PC-9 (cell line): Measurements from ENCODE around the gene LGALS12. TPM values are rescaled to one million over a fixed set of nuclear protein-coding genes. Genes with fewer than 3 reads are reported as not detected.

ENCODE experiments used
- BruUV-seq: library from RNA; stranded (reverse); fragments of 400-500 nt; replicated peaks from 2 replicates; lab custom pipeline; 2021; lab: Mats Ljungman, UMichigan
- CTCF ChIA-PET: fragments of 300-600 bp; sonication (Branson Sonifier 250); formaldehyde crosslinking; loops from one replicate; lab custom pipeline; 2022; ENCODE audit warnings: antibody characterized with exemption; lab: Charles Lee
- POLR2A ChIA-PET: fragments of 300-600 bp; sonication (Branson Sonifier 250); formaldehyde crosslinking; loops from one replicate; lab custom pipeline; 2022; ENCODE audit warnings: antibody characterized with exemption; ENCODE audit not compliant: unreplicated experiment; lab: Charles Lee
- DNase-seq, 2 experiments: peaks; one replicate each; pipeline versions ENCODE4 v3.0.0 to v3.0.0-alpha.2; 2015 to 2022; ENCODE audit warnings: mixed read lengths in 1 of 2
- H2AFZ ChIP-seq: fragments of 200-600 bp; sonication (generic); 2 replicates; pipeline ENCODE4 v1.8.1; 2017; ENCODE audit warnings: antibody characterized with exemption
- H3F3A ChIP-seq: fragments of 200-600 bp; sonication (generic); 2 replicates; pipeline ENCODE4 v1.8.1; 2017; ENCODE audit warnings: antibody characterized with exemption, mild to moderate bottlenecking, low read depth; ENCODE audit not compliant: insufficient read depth
- H3K27ac ChIP-seq: fragments of 200-600 bp; sonication (generic); 2 replicates; pipeline ENCODE4 v1.6.1; 2016; ENCODE audit warnings: mixed run types
- H3K27me3 ChIP-seq: fragments of 200-600 bp; sonication (generic); 2 replicates; pipeline ENCODE4 v1.6.1; 2016; ENCODE audit warnings: low read depth, mixed run types; ENCODE audit not compliant: insufficient read depth
- H3K36me3 ChIP-seq: fragments of 200-600 bp; sonication (generic); 2 replicates; pipeline ENCODE4 v1.6.1; 2016; ENCODE audit warnings: low read depth, mixed run types
- H3K4me1 ChIP-seq: fragments of 200-600 bp; sonication (generic); replicated peaks from 2 replicates; pipeline ENCODE4 v1.6.1; 2016; ENCODE audit warnings: mixed run types; ENCODE audit not compliant: insufficient read depth
- H3K4me2 ChIP-seq: fragments of 200-600 bp; sonication (generic); 2 replicates; pipeline ENCODE4 v1.6.1; 2017; ENCODE audit warnings: mixed run types
- H3K4me3 ChIP-seq: fragments of 200-600 bp; sonication (generic); 2 replicates; pipeline ENCODE4 v1.6.1; 2016; ENCODE audit warnings: mixed run types
- H3K79me2 ChIP-seq: fragments of 200-600 bp; sonication (generic); 2 replicates; pipeline ENCODE4 v1.6.1; 2017; ENCODE audit warnings: low read depth, mixed run types
- H3K9me2 ChIP-seq: fragments of 200-600 bp; sonication (generic); 2 replicates; pipeline ENCODE4 v1.8.1; 2017; ENCODE audit warnings: mild to moderate bottlenecking; ENCODE audit not compliant: insufficient read depth
- H3K9me3 ChIP-seq: fragments of 200-600 bp; sonication (generic); 2 replicates; pipeline ENCODE4 v1.8.1; 2016; ENCODE audit warnings: low read depth; ENCODE audit not compliant: insufficient read depth
- H4K20me1 ChIP-seq: fragments of 200-600 bp; sonication (generic); 2 replicates; pipeline ENCODE4 v1.8.1; 2017; ENCODE audit not compliant: insufficient read depth
- EZH2 ChIP-seq: fragments of 200-600 bp; sonication (generic); IDR thresholded peaks from 2 replicates; pipeline ENCODE4 v1.8.0; 2017; ENCODE audit warnings: antibody characterized with exemption, low read depth
- intact Hi-C: fragments of 100-400 bp; cut with micrococcal nuclease; formaldehyde crosslinking; loops from one replicate; pipeline ENCODE4 v1.10.0; 2022; ENCODE audit not compliant: unreplicated experiment
- total RNA-seq: library from RNA; stranded (reverse); gene quantifications from 2 replicates; pipeline ENCODE4 v1.2.3, GENCODE V29; 2021
- TF ChIP-seq, protein P1 (sequence below): fragments of 200-600 bp; sonication (generic); conservative IDR thresholded peaks from 2 replicates; pipeline ENCODE4 v1.6.1; 2017; ENCODE audit warnings: mixed run types, antibody characterized with exemption, mild to moderate bottlenecking, moderate library complexity

Gene LGALS12
- total RNA-seq, 1 experiment from 2014 or later = not detected

- Histone ChIP-seq H3K9me3 (peaks cover 14% of the 10 kb centered on the region), H3K79me2 (no peaks in the 10 kb centered on the region), H3K27ac (no peak overlapping the region), H3K36me3 (no peaks in the 10 kb centered on the region), H3F3A (no peaks in the 10 kb centered on the region), H3K4me3 (no peak overlapping the region), H4K20me1 (no peaks in the 10 kb centered on the region), H2AFZ (no peak overlapping the region), H3K4me1 (no peaks in the 10 kb centered on the region), H3K4me2 (no peak overlapping the region), H3K27me3 (no peaks in the 10 kb centered on the region), H3K9me2 (no peaks in the 10 kb centered on the region)
- ChIA-PET CTCF (no interaction called here), POLR2A (no interaction called here)
- no peak for TF ChIP-seq EZH2
- TF ChIP-seq, protein P1, sequence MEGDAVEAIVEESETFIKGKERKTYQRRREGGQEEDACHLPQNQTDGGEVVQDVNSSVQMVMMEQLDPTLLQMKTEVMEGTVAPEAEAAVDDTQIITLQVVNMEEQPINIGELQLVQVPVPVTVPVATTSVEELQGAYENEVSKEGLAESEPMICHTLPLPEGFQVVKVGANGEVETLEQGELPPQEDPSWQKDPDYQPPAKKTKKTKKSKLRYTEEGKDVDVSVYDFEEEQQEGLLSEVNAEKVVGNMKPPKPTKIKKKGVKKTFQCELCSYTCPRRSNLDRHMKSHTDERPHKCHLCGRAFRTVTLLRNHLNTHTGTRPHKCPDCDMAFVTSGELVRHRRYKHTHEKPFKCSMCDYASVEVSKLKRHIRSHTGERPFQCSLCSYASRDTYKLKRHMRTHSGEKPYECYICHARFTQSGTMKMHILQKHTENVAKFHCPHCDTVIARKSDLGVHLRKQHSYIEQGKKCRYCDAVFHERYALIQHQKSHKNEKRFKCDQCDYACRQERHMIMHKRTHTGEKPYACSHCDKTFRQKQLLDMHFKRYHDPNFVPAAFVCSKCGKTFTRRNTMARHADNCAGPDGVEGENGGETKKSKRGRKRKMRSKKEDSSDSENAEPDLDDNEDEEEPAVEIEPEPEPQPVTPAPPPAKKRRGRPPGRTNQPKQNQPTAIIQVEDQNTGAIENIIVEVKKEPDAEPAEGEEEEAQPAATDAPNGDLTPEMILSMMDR = no peak
- intact Hi-C loops = no loop called here
- DNase-seq = no peak
- BruUV-seq = no TSS peak
These were observed 4.6 kb upstream of the LGALS12 start for GRCh38 chr11:63501236-63501635.

DNA sequence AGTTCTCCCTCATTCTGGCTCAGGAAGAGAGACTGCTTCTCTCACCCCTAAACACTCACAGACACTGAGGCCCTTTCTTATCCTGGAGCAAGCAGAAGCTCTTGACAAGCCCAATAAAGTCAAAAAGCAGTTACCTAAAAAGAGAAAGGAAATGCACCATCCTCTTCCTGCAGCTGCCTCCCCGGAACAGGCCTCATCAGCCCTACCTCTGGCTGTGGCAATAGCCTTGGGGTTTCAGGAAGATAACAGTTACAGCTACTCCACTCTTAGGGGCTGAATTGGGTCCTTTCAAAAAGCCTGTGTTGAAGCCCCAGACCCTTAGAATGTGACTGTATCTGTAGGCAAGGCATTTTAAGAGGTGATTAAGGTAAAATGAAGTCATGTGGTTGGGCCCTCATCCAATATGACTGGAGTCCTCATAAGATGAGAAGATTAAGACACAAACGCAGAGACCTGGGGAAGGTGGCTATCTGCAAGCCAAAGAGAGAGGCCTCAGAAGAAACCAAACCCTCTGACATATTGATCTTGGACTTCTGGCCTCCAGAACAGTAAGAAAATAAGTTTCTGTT is 3.5 kb upstream of the LGALS12 start:
- H3K27me3 ChIP-seq = no peaks in the 10 kb centered on the region
- POLR2A ChIA-PET = no interaction called here

DNA sequence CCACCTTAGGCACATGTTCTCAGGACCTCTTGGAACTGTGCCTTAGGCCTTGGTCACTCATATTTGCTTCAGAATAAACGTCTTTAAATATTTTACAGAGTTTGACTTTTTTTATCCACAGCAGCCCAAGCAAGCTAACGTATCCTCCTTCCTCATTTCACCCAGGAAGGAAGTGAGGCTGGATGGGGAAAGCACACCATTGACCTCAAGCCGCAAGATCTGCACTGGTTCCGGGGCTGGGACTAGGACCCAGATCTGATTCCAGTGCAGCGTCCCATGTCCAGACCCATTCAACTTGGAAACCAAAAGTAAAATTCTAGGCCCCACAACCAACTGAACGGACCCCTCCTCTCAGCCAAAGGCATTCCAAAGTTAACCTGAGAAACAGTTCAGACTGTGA is 2.4 kb upstream of the LGALS12 start:
- ChIA-PET CTCF (no interaction called here), POLR2A (no interaction called here)
- no peaks in the 10 kb centered on the region for H3F3A ChIP-seq
- no peaks in the 10 kb centered on the region for H4K20me1 ChIP-seq
- no peak overlapping the region for H3K27ac ChIP-seq
- TF ChIP-seq EZH2 = no peak
- TF ChIP-seq, protein P1 = no peak
- H3K79me2 ChIP-seq = no peaks in the 10 kb centered on the region
- no peak overlapping the region for H3K4me2 ChIP-seq
- no peaks in the 10 kb centered on the region for H3K27me3 ChIP-seq
- no peaks in the 10 kb centered on the region for H3K36me3 ChIP-seq
- peaks cover 14% of the 10 kb centered on the region for H3K9me3 ChIP-seq
- intact Hi-C loops = no loop called here
- DNase-seq = no peak
- H3K4me3 ChIP-seq = no peak overlapping the region
- BruUV-seq = no TSS peak
- no peaks in the 10 kb centered on the region for H3K9me2 ChIP-seq
- H2AFZ ChIP-seq = no peak overlapping the region
- H3K4me1 ChIP-seq = no peaks in the 10 kb centered on the region

More for the DNA sequence above, 3.5 kb upstream of the LGALS12 start:
- Histone ChIP-seq H3K36me3 (no peaks in the 10 kb centered on the region), H4K20me1 (no peaks in the 10 kb centered on the region), H3K4me1 (no peaks in the 10 kb centered on the region), H2AFZ (no peak overlapping the region), H3F3A (no peaks in the 10 kb centered on the region), H3K4me3 (no peak overlapping the region), H3K9me2 (no peaks in the 10 kb centered on the region), H3K4me2 (no peak overlapping the region), H3K9me3 (peaks cover 14% of the 10 kb centered on the region), H3K79me2 (no peaks in the 10 kb centered on the region), H3K27ac (no peak overlapping the region)
- no peak for TF ChIP-seq EZH2
- TF ChIP-seq, protein P1 = no peak
- no peak for DNase-seq
- BruUV-seq = no TSS peak
- intact Hi-C loops = no loop called here
- CTCF ChIA-PET = no interaction called here
